HCT116 (cell line): Measurements from ENCODE around the gene PC. TPM values are rescaled to one million over a fixed set of nuclear protein-coding genes. Genes with fewer than 3 reads are reported as not detected.

ENCODE experiments used
- ATAC-seq: fragments of 200-7000 bp; cut with Tn5 transposase; 2 replicates; pipeline ENCODE4 v1.9.1; 2020; ENCODE audit warnings: mild to moderate bottlenecking, moderate library complexity
- BruUV-seq: library from RNA; stranded (reverse); fragments of 400-500 nt; replicated peaks from 2 replicates; lab custom pipeline; 2021; lab: Mats Ljungman, UMichigan
- CTCF ChIA-PET: fragments of 300-600 bp; sonication (Branson Sonifier 250); formaldehyde crosslinking; loops from one replicate; lab custom pipeline; 2021; ENCODE audit warnings: antibody characterized with exemption; lab: Charles Lee
- POLR2A ChIA-PET: fragments of 300-600, 350-600 bp; sonication (Branson Sonifier 250); formaldehyde crosslinking; loops from one replicate; lab custom pipeline; 2021; ENCODE audit warnings: antibody characterized with exemption; lab: Charles Lee
- RAD21 ChIA-PET, 2 experiments: fragments of 300-600 bp; sonication (Branson Sonifier 250); formaldehyde crosslinking; loops; one replicate each; lab custom pipeline; 2023; ENCODE audit warnings: low total read pairs in 2 of 2; ENCODE audit not compliant: uncharacterized antibody in 2 of 2, unreplicated experiment in 2 of 2, low non-redundant PET in 1 of 2; lab: Charles Lee
- DNase-seq: peaks from one replicate; pipeline ENCODE4 v3.0.0-alpha.2; 2010; ENCODE audit warnings: low read depth, low spot score
- H2AFZ ChIP-seq: fragments of 200-600 bp; shearing (Covaris generic), sonication (generic); 2 replicates; pipeline ENCODE4 v1.6.1; 2017; ENCODE audit warnings: low read depth, mixed run types, mixed read lengths, antibody characterized with exemption, low read length; ENCODE audit not compliant: poor library complexity, severe bottlenecking
- H3K27ac ChIP-seq: 2 replicates; pipeline ENCODE4 v1.5.1; 2012; ENCODE audit warnings: low read depth, low read length
- H3K27me3 ChIP-seq: fragments of 200-600 bp; sonication (generic); 2 replicates; pipeline ENCODE4 v1.6.1; 2016; ENCODE audit warnings: mixed run types, low read length, mixed read lengths; ENCODE audit not compliant: insufficient read depth
- H3K36me3 ChIP-seq, 2 experiments: fragments of 200-500 bp in 1 of 2; fragments of 200-600 bp in 1 of 2; sonication (Bioruptor generic) in 1 of 2; sonication (generic) in 1 of 2; 2 replicates each; pipeline versions ENCODE4 v1.5.1 to v1.6.1; 2014 to 2016; ENCODE audit warnings: low read length in 2 of 2, inconsistent platforms in 1 of 2, mixed read lengths in 1 of 2, mixed run types in 1 of 2; ENCODE audit not compliant: insufficient read depth in 2 of 2, control insufficient read depth in 1 of 2
- H3K4me1 ChIP-seq, 2 experiments: fragments of 200-600 bp in 1 of 2; sonication (generic) in 1 of 2; 2 replicates each; pipeline versions ENCODE4 v1.5.1 to v1.6.1; 2012 to 2017; ENCODE audit warnings: low read length in 2 of 2, inconsistent platforms in 1 of 2, mild to moderate bottlenecking in 1 of 2, mixed read lengths in 1 of 2, mixed run types in 1 of 2, moderate library complexity in 1 of 2; ENCODE audit not compliant: insufficient read depth in 2 of 2, control insufficient read depth in 1 of 2
- H3K4me2 ChIP-seq: fragments of 200-600 bp; sonication (generic); 2 replicates; pipeline ENCODE4 v1.6.1; 2017; ENCODE audit warnings: mixed run types, low read length, mixed read lengths
- H3K4me3 ChIP-seq, 2 experiments: fragments of 200-600 bp in 1 of 2; sonication (generic) in 1 of 2; replicated peaks in 1 of 2; 2 replicates each; pipeline ENCODE4 v1.5.1; 2011 to 2016; ENCODE audit warnings: low read length in 2 of 2, control low read depth in 1 of 2, low read depth in 1 of 2, mild to moderate bottlenecking in 1 of 2, mixed read lengths in 1 of 2, mixed run types in 1 of 2
- H3K79me2 ChIP-seq: fragments of 200-600 bp; sonication (generic); 2 replicates; pipeline ENCODE4 v1.6.1; 2017; ENCODE audit warnings: mild to moderate bottlenecking, mixed run types, low read length, moderate library complexity, mixed read lengths; ENCODE audit not compliant: insufficient read depth
- H3K9ac ChIP-seq: fragments of 200-600 bp; sonication (generic); 2 replicates; pipeline ENCODE4 v1.6.1; 2016; ENCODE audit warnings: low read length, mixed read lengths
- H3K9me2 ChIP-seq: fragments of 200-600 bp; sonication (generic), shearing (Covaris generic); 2 replicates; pipeline ENCODE4 v1.6.1; 2017; ENCODE audit warnings: mixed run types, mild to moderate bottlenecking, moderate library complexity; ENCODE audit not compliant: insufficient read depth
- H3K9me3 ChIP-seq, 2 experiments: fragments of 200-500 bp in 1 of 2; fragments of 200-600 bp in 1 of 2; sonication (Bioruptor generic) in 1 of 2; sonication (generic) in 1 of 2; 2 replicates each; pipeline ENCODE4 v1.6.1; 2014 to 2017; ENCODE audit warnings: low read length in 2 of 2, mixed read lengths in 2 of 2, inconsistent platforms in 1 of 2, low read depth in 1 of 2, mild to moderate bottlenecking in 1 of 2, mixed run types in 1 of 2, moderate library complexity in 1 of 2; ENCODE audit not compliant: control insufficient read depth in 1 of 2, insufficient read depth in 1 of 2
- H4K20me1 ChIP-seq: fragments of 200-600 bp; sonication (generic), shearing (Covaris generic); 2 replicates; pipeline ENCODE4 v1.6.1; 2017; ENCODE audit warnings: mixed run types, mild to moderate bottlenecking, moderate library complexity; ENCODE audit not compliant: insufficient read depth
- CBX3 ChIP-seq: IDR thresholded peaks from 2 replicates; pipeline ENCODE4 v1.6.1; 2012; ENCODE audit warnings: low read depth
- CEBPB ChIP-seq: IDR thresholded peaks from 2 replicates; pipeline ENCODE4 v1.6.1; 2012; ENCODE audit warnings: low read depth
- ELF1 ChIP-seq: IDR thresholded peaks from 2 replicates; pipeline ENCODE4 v1.6.1; 2012; ENCODE audit warnings: low read depth, borderline replicate concordance
- FOSL1 ChIP-seq: IDR thresholded peaks from 2 replicates; pipeline ENCODE4 v1.6.1; 2012; ENCODE audit warnings: low read depth
- JUND ChIP-seq: IDR thresholded peaks from 2 replicates; pipeline ENCODE4 v1.6.1; 2012
- POLR2A ChIP-seq: IDR thresholded peaks from 2 replicates; pipeline ENCODE4 v1.7.0; 2011; ENCODE audit warnings: borderline replicate concordance; ENCODE audit not compliant: insufficient read depth, insufficient read length; ENCODE audit errors: extremely low read depth
- SP1 ChIP-seq: IDR thresholded peaks from 2 replicates; pipeline ENCODE4 v1.6.1; 2012; ENCODE audit warnings: low read depth
- YY1 ChIP-seq: IDR thresholded peaks from 2 replicates; pipeline ENCODE4 v1.6.1; 2011; ENCODE audit warnings: low read length, low read depth, moderate library complexity, mild to moderate bottlenecking; ENCODE audit not compliant: insufficient replicate concordance; ENCODE audit errors: extremely low read depth
- ZFX ChIP-seq: fragments of 450-650 bp; IDR thresholded peaks from 2 replicates; pipeline ENCODE4 v1.6.1; 2017
- intact Hi-C: fragments of 100-400 bp; cut with micrococcal nuclease; formaldehyde crosslinking; loops from 2 replicates; pipeline ENCODE4 v1.10.0; 2022
- total RNA-seq: library from RNA; stranded (reverse); gene quantifications from one replicate; pipeline ENCODE4 v1.2.1, GENCODE V29; 2021; ENCODE audit not compliant: unreplicated experiment

Gene PC
- total RNA-seq, 1 experiment from 2014 or later: 24.1 TPM

- no peak for TF ChIP-seq FOSL1
- TF ChIP-seq ZFX: no peak
- TF ChIP-seq YY1: no peak
- TF ChIP-seq ELF1: no peak
- CTCF ChIA-PET: no interaction called here
- intact Hi-C loops: no loop called here
- POLR2A ChIA-PET: no interaction called here
- Histone ChIP-seq H2AFZ (no peak overlapping the region), H3K27me3 (no peaks in the 10 kb centered on the region), H3K27ac (no peak overlapping the region), H3K4me3 (no peak overlapping the region), H4K20me1 (no peaks in the 10 kb centered on the region), H3K9ac (no peak overlapping the region), H3K36me3 (no peaks in the 10 kb centered on the region), H3K79me2 (no peaks in the 10 kb centered on the region), H3K4me2 (no peak overlapping the region), H3K9me2 (no peaks in the 10 kb centered on the region), H3K4me1 (peaks cover 18 to 26% of the 10 kb centered on the region in 2 experiments), H3K9me3 (no peaks in the 10 kb centered on the region)
- no peak for DNase-seq
- ATAC-seq: no peak
- RAD21 ChIA-PET: no interaction called here
- BruUV-seq: no TSS peak
These were observed 47.5 kb downstream of the PC start for GRCh38 chr11:66910669-66911068.

- H3K27me3 ChIP-seq: no peaks in the 10 kb centered on the region
- intact Hi-C loops: no loop called here
- peaks cover 20 to 33% of the 10 kb centered on the region in 2 experiments for H3K4me1 ChIP-seq
- RAD21 ChIA-PET: no interaction called here
- no peak overlapping the region for H3K4me3 ChIP-seq
- no peaks in the 10 kb centered on the region for H3K9me3 ChIP-seq
- no peak for ATAC-seq
- H4K20me1 ChIP-seq: no peaks in the 10 kb centered on the region
- CTCF ChIA-PET: no interaction called here
- H3K79me2 ChIP-seq: no peaks in the 10 kb centered on the region
- no peak overlapping the region for H3K4me2 ChIP-seq
- no peak overlapping the region for H3K9ac ChIP-seq
- H3K9me2 ChIP-seq: no peaks in the 10 kb centered on the region
- H2AFZ ChIP-seq: no peak overlapping the region
- DNase-seq: no peak
- POLR2A ChIA-PET: no interaction called here
- TF ChIP-seq CEBPB (no peak), ZFX (no peak), FOSL1 (no peak), CBX3 (no peak), SP1 (no peak), POLR2A (no peak), JUND (no peak)
- no peak overlapping the region for H3K27ac ChIP-seq
- H3K36me3 ChIP-seq: no peaks in the 10 kb centered on the region
- no TSS peak for BruUV-seq
These were observed 48.2 kb downstream of the PC start for GRCh38 chr11:66910016-66910415.
